GM23338 (cell line): ENCODE data around the gene BST2. TPM values are rescaled to one million over a fixed set of nuclear protein-coding genes. Genes with fewer than 3 reads are reported as not detected.
A peak's percentile ranks its signal among the peaks of the same experiment; 100 is the strongest.

Experiments
- ATAC-seq: fragments of 200-7000 bp; cut with Tn5 transposase; 3 replicates; pipeline ENCODE4 v1.9.1; 2020
- DNase-seq: peaks from one replicate; pipeline ENCODE4 v3.0.0-alpha.2; 2015; ENCODE audit warnings: low spot score
- H2AFZ ChIP-seq: fragments of 200-600 bp; sonication (generic); 2 replicates; pipeline ENCODE4 v1.8.0; 2016; ENCODE audit warnings: antibody characterized with exemption, mild to moderate bottlenecking, moderate library complexity
- H3F3A ChIP-seq: fragments of 200-600 bp; sonication (generic); replicated peaks from 2 replicates; pipeline ENCODE4 v1.8.0; 2017; ENCODE audit warnings: antibody characterized with exemption, mixed run types, low read depth
- H3K27ac ChIP-seq: fragments of 200-600 bp; sonication (generic); 2 replicates; pipeline ENCODE4 v1.6.1; 2016; ENCODE audit warnings: low read depth
- H3K27me3 ChIP-seq: fragments of 200-600 bp; sonication (generic); 2 replicates; pipeline ENCODE4 v1.8.0; 2016; ENCODE audit warnings: mild to moderate bottlenecking, mixed run types, moderate library complexity; ENCODE audit not compliant: insufficient read depth
- H3K36me3 ChIP-seq: fragments of 200-600 bp; sonication (generic); 2 replicates; pipeline ENCODE4 v1.8.0; 2016; ENCODE audit warnings: mild to moderate bottlenecking; ENCODE audit not compliant: insufficient read depth
- H3K4me1 ChIP-seq: fragments of 200-600 bp; sonication (generic); 2 replicates; pipeline ENCODE4 v1.8.0; 2016; ENCODE audit warnings: mild to moderate bottlenecking, moderate library complexity; ENCODE audit not compliant: insufficient read depth
- H3K4me2 ChIP-seq: fragments of 200-600 bp; sonication (generic); 2 replicates; pipeline ENCODE4 v1.7.1; 2017; ENCODE audit warnings: mixed run types
- H3K4me3 ChIP-seq: fragments of 200-600 bp; sonication (generic); 2 replicates; pipeline ENCODE4 v1.6.1; 2016; ENCODE audit warnings: mixed run types
- H3K79me2 ChIP-seq: fragments of 200-600 bp; sonication (generic); replicated peaks from 2 replicates; pipeline ENCODE4 v1.8.0; 2017; ENCODE audit warnings: mild to moderate bottlenecking; ENCODE audit not compliant: insufficient read depth
- H3K9me2 ChIP-seq: fragments of 200-600 bp; sonication (generic); 2 replicates; pipeline ENCODE4 v1.8.0; 2017; ENCODE audit not compliant: insufficient read depth
- H4K20me1 ChIP-seq: fragments of 200-600 bp; sonication (generic); replicated peaks from 2 replicates; pipeline ENCODE4 v1.8.0; 2017; ENCODE audit warnings: mild to moderate bottlenecking; ENCODE audit not compliant: insufficient read depth
- H3K27ac Mint-ChIP-seq: 2 replicates; pipeline ENCODE4 v1.8.0; 2020; ENCODE audit warnings: inconsistent platforms, mild to moderate bottlenecking, moderate library complexity, mixed read lengths
- H3K27me3 Mint-ChIP-seq: 3 replicates; pipeline ENCODE4 v1.8.0; 2022; ENCODE audit warnings: low read depth, mild to moderate bottlenecking, moderate library complexity, mixed read lengths, inconsistent platforms; ENCODE audit not compliant: insufficient read depth, poor library complexity
- H3K36me3 Mint-ChIP-seq: 3 replicates; pipeline ENCODE4 v1.8.0; 2021; ENCODE audit warnings: low read depth, mild to moderate bottlenecking, inconsistent platforms, moderate library complexity, mixed read lengths
- H3K4me1 Mint-ChIP-seq: 3 replicates; pipeline ENCODE4 v1.8.0; 2020; ENCODE audit warnings: mild to moderate bottlenecking, inconsistent platforms, mixed read lengths
- H3K4me3 Mint-ChIP-seq: 3 replicates; pipeline ENCODE4 v1.8.0; 2021; ENCODE audit warnings: moderate library complexity, mild to moderate bottlenecking, inconsistent platforms, mixed read lengths
- H3K9me3 Mint-ChIP-seq: 3 replicates; pipeline ENCODE4 v1.8.0; 2020; ENCODE audit warnings: moderate library complexity, mild to moderate bottlenecking, inconsistent platforms, mixed read lengths
- CREB1 ChIP-seq: fragments of 250-450 bp; sonication (Bioruptor Pico); IDR thresholded peaks from 2 replicates; pipeline ENCODE4 v1.5.0; 2020; ENCODE audit warnings: low read depth, mild to moderate bottlenecking, moderate library complexity
- EZH2 ChIP-seq: fragments of 200-600 bp; sonication (generic); IDR thresholded peaks from one replicate; pipeline ENCODE4 v1.8.0; 2017; ENCODE audit warnings: antibody characterized with exemption, mild to moderate bottlenecking, low read depth; ENCODE audit not compliant: unreplicated experiment
- NANOG ChIP-seq: IDR thresholded peaks from 2 replicates; pipeline ENCODE4 v1.6.1; 2016; ENCODE audit warnings: antibody characterized with exemption, borderline replicate concordance
- POLR2AphosphoS5 ChIP-seq: IDR thresholded peaks from 2 replicates; pipeline ENCODE4 v1.6.1; 2016; ENCODE audit warnings: antibody characterized with exemption, low read depth
- STAT1 ChIP-seq: IDR thresholded peaks from one replicate; pipeline ENCODE4 v1.6.1; 2016; ENCODE audit warnings: antibody characterized with exemption; ENCODE audit not compliant: unreplicated experiment
- ZNF114 ChIP-seq: fragments of 250-450 bp; sonication (Bioruptor Pico); IDR thresholded peaks from 2 replicates; pipeline ENCODE4 v1.5.0; 2020; ENCODE audit warnings: mild to moderate bottlenecking, moderate library complexity
- ZNF331 ChIP-seq: fragments of 250-450 bp; sonication (Bioruptor Pico); IDR thresholded peaks from 2 replicates; pipeline ENCODE4 v1.5.0; 2020; ENCODE audit warnings: low read depth, mild to moderate bottlenecking, moderate library complexity
- polyA plus RNA-seq: library from polyadenylated mRNA; unstranded; fragments of >200 nt; fragmentation: Nextera tagmentation; extraction: Ambion mirVana; gene quantifications from 2 replicates; pipeline ENCODE4 v1.2.1, GENCODE V29; 2016
- total RNA-seq: library from RNA; depleted of rRNA; stranded (reverse); fragments of >200 nt; shearing (Covaris generic); gene quantifications from 2 replicates; pipeline ENCODE4 v1.2.3, GENCODE V29; 2014
- TF ChIP-seq, protein P1 (sequence below): IDR thresholded peaks from one replicate; pipeline ENCODE4 v1.6.1; 2018; ENCODE audit warnings: antibody characterized with exemption; ENCODE audit not compliant: unreplicated experiment
- TF ChIP-seq, protein P2 (sequence below): fragments of 250-450 bp; sonication (Bioruptor Pico); IDR thresholded peaks from 2 replicates; pipeline ENCODE4 v1.5.0; 2020; ENCODE audit warnings: mild to moderate bottlenecking, moderate library complexity

BST2 gene
- total and polyA plus RNA-seq, 2 experiments from 2014 or later: 24.9 to 33.9 TPM

DNA sequence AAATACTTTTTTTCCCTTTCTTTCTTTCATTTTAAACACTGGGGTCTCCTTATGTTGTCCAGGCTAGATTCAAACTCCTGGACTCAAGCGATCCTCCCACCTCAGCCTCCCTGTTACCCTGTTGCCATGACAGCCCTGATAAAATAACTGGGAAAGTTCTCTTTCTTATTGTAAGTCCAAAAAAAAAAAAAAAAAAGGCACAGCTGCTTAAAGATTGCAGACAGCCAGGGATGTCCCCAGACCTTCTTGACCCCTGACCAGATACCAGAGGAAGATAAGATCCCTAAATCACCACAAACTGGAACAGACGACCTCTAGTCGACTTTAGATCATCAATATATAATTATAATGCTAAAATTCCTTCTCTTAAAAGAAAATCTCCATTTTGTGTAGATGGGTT, 13.3 kb upstream of the BST2 start:
- DNase-seq (no peak), ATAC-seq (no peak)
- no peaks in the 10 kb centered on the region for H3K9me3 Mint-ChIP-seq
- H3K4me3 Mint-ChIP-seq: peak overlapping the region; percentile 86
- no peaks in the 10 kb centered on the region for H3K9me2 ChIP-seq
- peaks cover 24% of the 10 kb centered on the region for H3K4me1 ChIP-seq
- no peak overlapping the region for H3K27ac ChIP-seq
- peak overlapping the region; percentile 95; the same call in 1 of the 2 replicates for H3K27ac Mint-ChIP-seq
- no peak overlapping the region for H2AFZ ChIP-seq
- no peaks in the 10 kb centered on the region for H4K20me1 ChIP-seq
- H3K36me3 Mint-ChIP-seq: peaks cover 6% of the 10 kb centered on the region
- 0 out of 2 replicates have a peak, but pooled peaks cover 10% of the 10 kb centered on the region for H3F3A ChIP-seq
- TF ChIP-seq ZNF331 (CRISPR knock-in tag) (no peak), POLR2AphosphoS5 (no peak), EZH2 (no peak), NANOG (no peak), STAT1 (no peak), CREB1 (CRISPR knock-in tag) (no peak)
- TF ChIP-seq, protein P1, sequence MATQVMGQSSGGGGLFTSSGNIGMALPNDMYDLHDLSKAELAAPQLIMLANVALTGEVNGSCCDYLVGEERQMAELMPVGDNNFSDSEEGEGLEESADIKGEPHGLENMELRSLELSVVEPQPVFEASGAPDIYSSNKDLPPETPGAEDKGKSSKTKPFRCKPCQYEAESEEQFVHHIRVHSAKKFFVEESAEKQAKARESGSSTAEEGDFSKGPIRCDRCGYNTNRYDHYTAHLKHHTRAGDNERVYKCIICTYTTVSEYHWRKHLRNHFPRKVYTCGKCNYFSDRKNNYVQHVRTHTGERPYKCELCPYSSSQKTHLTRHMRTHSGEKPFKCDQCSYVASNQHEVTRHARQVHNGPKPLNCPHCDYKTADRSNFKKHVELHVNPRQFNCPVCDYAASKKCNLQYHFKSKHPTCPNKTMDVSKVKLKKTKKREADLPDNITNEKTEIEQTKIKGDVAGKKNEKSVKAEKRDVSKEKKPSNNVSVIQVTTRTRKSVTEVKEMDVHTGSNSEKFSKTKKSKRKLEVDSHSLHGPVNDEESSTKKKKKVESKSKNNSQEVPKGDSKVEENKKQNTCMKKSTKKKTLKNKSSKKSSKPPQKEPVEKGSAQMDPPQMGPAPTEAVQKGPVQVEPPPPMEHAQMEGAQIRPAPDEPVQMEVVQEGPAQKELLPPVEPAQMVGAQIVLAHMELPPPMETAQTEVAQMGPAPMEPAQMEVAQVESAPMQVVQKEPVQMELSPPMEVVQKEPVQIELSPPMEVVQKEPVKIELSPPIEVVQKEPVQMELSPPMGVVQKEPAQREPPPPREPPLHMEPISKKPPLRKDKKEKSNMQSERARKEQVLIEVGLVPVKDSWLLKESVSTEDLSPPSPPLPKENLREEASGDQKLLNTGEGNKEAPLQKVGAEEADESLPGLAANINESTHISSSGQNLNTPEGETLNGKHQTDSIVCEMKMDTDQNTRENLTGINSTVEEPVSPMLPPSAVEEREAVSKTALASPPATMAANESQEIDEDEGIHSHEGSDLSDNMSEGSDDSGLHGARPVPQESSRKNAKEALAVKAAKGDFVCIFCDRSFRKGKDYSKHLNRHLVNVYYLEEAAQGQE: no peak
- H3K27me3 Mint-ChIP-seq: peaks cover 29% of the 10 kb centered on the region
- peak overlapping the region; percentile 68 for H3K4me2 ChIP-seq
- H3K27me3 ChIP-seq: peaks cover 30% of the 10 kb centered on the region
- H3K79me2 ChIP-seq: no peaks in the 10 kb centered on the region
- peaks cover 26% of the 10 kb centered on the region for H3K4me1 Mint-ChIP-seq
- peak overlapping the region; percentile 46 for H3K4me3 ChIP-seq
- H3K36me3 ChIP-seq: no peaks in the 10 kb centered on the region

DNA sequence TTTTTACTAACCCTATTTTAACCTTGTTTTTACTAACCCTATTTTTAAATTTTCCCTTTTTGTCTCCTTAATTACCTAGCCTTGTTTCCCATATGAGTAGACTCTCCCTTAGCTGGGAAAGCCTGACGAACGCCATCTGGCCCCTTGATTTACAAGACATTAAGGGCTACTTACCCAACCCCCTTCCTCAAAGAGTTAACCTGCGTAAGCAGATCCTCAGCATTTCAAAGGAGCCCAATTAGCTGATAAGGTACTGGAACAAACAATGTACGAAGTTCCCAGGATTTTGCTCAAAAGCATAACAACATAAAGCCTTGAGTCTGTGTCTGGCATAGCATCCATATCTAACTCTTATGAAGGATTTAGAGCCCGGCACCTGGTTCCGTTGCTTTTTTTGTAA, 9.7 kb upstream of the BST2 start:
- ATAC-seq: peak; percentile 41
- 0 out of 2 replicates have a peak overlapping the region, but pooled peaks have one; percentile 17 for H3K27ac ChIP-seq
- Mint-ChIP-seq H3K4me3 (peak overlapping the region; percentile 67), H3K4me1 (peaks cover 29% of the 10 kb centered on the region), H3K27ac (peak overlapping the region; percentile 81), H3K9me3 (no peaks in the 10 kb centered on the region), H3K36me3 (peaks cover 11% of the 10 kb centered on the region; the same call in 2 of the 3 replicates), H3K27me3 (peaks cover 34% of the 10 kb centered on the region)
- peaks cover 33% of the 10 kb centered on the region for H3K27me3 ChIP-seq
- H3K4me3 ChIP-seq: peak overlapping the region; percentile 43
- peak; percentile 92 for DNase-seq
- H3K79me2 ChIP-seq: no peaks in the 10 kb centered on the region
- peaks cover 30% of the 10 kb centered on the region for H3K4me1 ChIP-seq
- H4K20me1 ChIP-seq: no peaks in the 10 kb centered on the region
- H3K4me2 ChIP-seq: peak overlapping the region; percentile 71
- H3K36me3 ChIP-seq: no peaks in the 10 kb centered on the region
- 0 out of 2 replicates have a peak, but pooled peaks cover 6% of the 10 kb centered on the region for H3F3A ChIP-seq
- no peaks in the 10 kb centered on the region for H3K9me2 ChIP-seq
- H2AFZ ChIP-seq: no peak overlapping the region
- TF ChIP-seq, protein P2, sequence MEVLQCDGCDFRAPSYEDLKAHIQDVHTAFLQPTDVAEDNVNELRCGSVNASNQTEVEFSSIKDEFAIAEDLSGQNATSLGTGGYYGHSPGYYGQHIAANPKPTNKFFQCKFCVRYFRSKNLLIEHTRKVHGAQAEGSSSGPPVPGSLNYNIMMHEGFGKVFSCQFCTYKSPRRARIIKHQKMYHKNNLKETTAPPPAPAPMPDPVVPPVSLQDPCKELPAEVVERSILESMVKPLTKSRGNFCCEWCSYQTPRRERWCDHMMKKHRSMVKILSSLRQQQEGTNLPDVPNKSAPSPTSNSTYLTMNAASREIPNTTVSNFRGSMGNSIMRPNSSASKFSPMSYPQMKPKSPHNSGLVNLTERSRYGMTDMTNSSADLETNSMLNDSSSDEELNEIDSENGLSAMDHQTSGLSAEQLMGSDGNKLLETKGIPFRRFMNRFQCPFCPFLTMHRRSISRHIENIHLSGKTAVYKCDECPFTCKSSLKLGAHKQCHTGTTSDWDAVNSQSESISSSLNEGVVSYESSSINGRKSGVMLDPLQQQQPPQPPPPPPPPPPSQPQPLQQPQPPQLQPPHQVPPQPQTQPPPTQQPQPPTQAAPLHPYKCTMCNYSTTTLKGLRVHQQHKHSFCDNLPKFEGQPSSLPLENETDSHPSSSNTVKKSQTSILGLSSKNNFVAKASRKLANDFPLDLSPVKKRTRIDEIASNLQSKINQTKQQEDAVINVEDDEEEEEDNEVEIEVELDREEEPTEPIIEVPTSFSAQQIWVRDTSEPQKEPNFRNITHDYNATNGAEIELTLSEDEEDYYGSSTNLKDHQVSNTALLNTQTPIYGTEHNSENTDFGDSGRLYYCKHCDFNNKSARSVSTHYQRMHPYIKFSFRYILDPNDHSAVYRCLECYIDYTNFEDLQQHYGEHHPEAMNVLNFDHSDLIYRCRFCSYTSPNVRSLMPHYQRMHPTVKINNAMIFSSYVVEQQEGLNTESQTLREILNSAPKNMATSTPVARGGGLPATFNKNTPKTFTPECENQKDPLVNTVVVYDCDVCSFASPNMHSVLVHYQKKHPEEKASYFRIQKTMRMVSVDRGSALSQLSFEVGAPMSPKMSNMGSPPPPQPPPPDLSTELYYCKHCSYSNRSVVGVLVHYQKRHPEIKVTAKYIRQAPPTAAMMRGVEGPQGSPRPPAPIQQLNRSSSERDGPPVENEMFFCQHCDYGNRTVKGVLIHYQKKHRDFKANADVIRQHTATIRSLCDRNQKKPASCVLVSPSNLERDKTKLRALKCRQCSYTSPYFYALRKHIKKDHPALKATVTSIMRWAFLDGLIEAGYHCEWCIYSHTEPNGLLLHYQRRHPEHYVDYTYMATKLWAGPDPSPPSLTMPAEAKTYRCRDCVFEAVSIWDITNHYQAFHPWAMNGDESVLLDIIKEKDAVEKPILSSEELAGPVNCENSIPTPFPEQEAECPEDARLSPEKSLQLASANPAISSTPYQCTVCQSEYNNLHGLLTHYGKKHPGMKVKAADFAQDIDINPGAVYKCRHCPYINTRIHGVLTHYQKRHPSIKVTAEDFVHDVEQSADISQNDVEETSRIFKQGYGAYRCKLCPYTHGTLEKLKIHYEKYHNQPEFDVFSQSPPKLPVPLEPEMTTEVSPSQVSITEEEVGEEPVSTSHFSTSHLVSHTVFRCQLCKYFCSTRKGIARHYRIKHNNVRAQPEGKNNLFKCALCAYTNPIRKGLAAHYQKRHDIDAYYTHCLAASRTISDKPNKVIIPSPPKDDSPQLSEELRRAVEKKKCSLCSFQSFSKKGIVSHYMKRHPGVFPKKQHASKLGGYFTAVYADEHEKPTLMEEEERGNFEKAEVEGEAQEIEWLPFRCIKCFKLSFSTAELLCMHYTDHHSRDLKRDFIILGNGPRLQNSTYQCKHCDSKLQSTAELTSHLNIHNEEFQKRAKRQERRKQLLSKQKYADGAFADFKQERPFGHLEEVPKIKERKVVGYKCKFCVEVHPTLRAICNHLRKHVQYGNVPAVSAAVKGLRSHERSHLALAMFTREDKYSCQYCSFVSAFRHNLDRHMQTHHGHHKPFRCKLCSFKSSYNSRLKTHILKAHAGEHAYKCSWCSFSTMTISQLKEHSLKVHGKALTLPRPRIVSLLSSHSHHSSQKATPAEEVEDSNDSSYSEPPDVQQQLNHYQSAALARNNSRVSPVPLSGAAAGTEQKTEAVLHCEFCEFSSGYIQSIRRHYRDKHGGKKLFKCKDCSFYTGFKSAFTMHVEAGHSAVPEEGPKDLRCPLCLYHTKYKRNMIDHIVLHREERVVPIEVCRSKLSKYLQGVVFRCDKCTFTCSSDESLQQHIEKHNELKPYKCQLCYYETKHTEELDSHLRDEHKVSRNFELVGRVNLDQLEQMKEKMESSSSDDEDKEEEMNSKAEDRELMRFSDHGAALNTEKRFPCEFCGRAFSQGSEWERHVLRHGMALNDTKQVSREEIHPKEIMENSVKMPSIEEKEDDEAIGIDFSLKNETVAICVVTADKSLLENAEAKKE (CRISPR knock-in tag): no peak
- no peak for TF ChIP-seq ZNF114 (CRISPR knock-in tag)
- peak; percentile 82 for TF ChIP-seq CREB1 (CRISPR knock-in tag)
- no peak for TF ChIP-seq STAT1
- TF ChIP-seq EZH2: no peak
